GM12878 (cell line): Measurements from ENCODE around the gene GPR107. TPM values are rescaled to one million over a fixed set of nuclear protein-coding genes. Genes with fewer than 3 reads are reported as not detected.
A peak's percentile ranks its signal among the peaks of the same experiment; 100 is the strongest.

Source experiments
- ATF7 ChIP-seq: fragments of 450-650 bp; IDR thresholded peaks from 2 replicates; pipeline ENCODE4 v1.6.1; 2016; ENCODE audit warnings: low read depth, mild to moderate bottlenecking
- EP300 ChIP-seq, 2 experiments: fragments of 150-350 bp in 1 of 2; IDR thresholded peaks; 2 replicates each; pipeline ENCODE4 v1.6.1; 2011 to 2012; ENCODE audit warnings: low read depth in 2 of 2, low read length in 2 of 2, borderline replicate concordance in 1 of 2, improper control_type of control experiment in 1 of 2, inconsistent platforms in 1 of 2; ENCODE audit not compliant: control insufficient read depth in 1 of 2
- JUNB ChIP-seq: IDR thresholded peaks from 2 replicates; pipeline ENCODE4 v1.6.1; 2016; ENCODE audit warnings: antibody characterized with exemption, mild to moderate bottlenecking
- MEF2A ChIP-seq: IDR thresholded peaks from 2 replicates; pipeline ENCODE4 v1.6.1; 2011; ENCODE audit warnings: low read depth, mild to moderate bottlenecking, low read length, moderate library complexity; ENCODE audit not compliant: insufficient read depth
- POU2F2 ChIP-seq: IDR thresholded peaks from 3 replicates; pipeline ENCODE4 v1.6.1; 2011; ENCODE audit warnings: low read depth, mild to moderate bottlenecking, low read length, borderline replicate concordance
- TCF7 ChIP-seq: IDR thresholded peaks from 2 replicates; pipeline ENCODE4 v1.6.1; 2014; ENCODE audit warnings: antibody characterized with exemption, borderline replicate concordance
- WRNIP1 ChIP-seq: IDR thresholded peaks from 2 replicates; pipeline ENCODE4 v1.6.1; 2011; ENCODE audit warnings: low read depth, low read length, improper control_type of control experiment, borderline replicate concordance
- polyA plus RNA-seq, 11 experiments: library from polyadenylated mRNA; depleted of rRNA in 4 of 11; unstranded in 6 of 11; stranded (reverse) in 5 of 11; fragments of >200 nt; fragmentation: Nextera tagmentation in 4 of 11; fragmentation: Illumina TruSeq in 1 of 11; extraction: Ambion mirVana in 4 of 11; extraction: Trizol in 1 of 11; gene quantifications; 1 replicate in 1 of 11; 2 replicates in 10 of 11; pipeline versions ENCODE4 v1.2.1 to v1.2.3, GENCODE V29; 2011 to 2016; ENCODE audit warnings: inconsistent platforms in 2 of 11, missing spikeins in 2 of 11, low read depth in 1 of 11
- total RNA-seq, 4 experiments: library from RNA; depleted of rRNA in 3 of 4; stranded (reverse); fragments of >200 nt in 3 of 4; fragmentation: Illumina TruSeq in 1 of 4; extraction: Trizol in 1 of 4; gene quantifications; 2 replicates each; pipeline versions ENCODE4 v1.2.1 to v1.2.3, GENCODE V29; 2013 to 2021
- TF ChIP-seq, protein P1 (sequence below): fragments of 450-650 bp; formaldehyde crosslinking; IDR thresholded peaks from 2 replicates; pipeline ENCODE4 v1.5.0; 2022; ENCODE audit warnings: mild to moderate bottlenecking, missing genetic modification characterization
- TF ChIP-seq, protein P2 (sequence below): fragments of 450-650 bp; IDR thresholded peaks from 2 replicates; pipeline ENCODE4 v1.6.1; 2016; ENCODE audit warnings: mild to moderate bottlenecking
- TF ChIP-seq, protein P3 (sequence below): fragments of 450-650 bp; IDR thresholded peaks from 2 replicates; pipeline ENCODE4 v1.6.1; 2017; ENCODE audit warnings: mild to moderate bottlenecking, moderate library complexity

GPR107 gene
- total and polyA plus RNA-seq, 10 of the 15 experiments (the other 5 are each of a cell fraction or from before 2014, with no cell fraction given) = 2.7 to 21.4 (median 10.6) TPM

DNA sequence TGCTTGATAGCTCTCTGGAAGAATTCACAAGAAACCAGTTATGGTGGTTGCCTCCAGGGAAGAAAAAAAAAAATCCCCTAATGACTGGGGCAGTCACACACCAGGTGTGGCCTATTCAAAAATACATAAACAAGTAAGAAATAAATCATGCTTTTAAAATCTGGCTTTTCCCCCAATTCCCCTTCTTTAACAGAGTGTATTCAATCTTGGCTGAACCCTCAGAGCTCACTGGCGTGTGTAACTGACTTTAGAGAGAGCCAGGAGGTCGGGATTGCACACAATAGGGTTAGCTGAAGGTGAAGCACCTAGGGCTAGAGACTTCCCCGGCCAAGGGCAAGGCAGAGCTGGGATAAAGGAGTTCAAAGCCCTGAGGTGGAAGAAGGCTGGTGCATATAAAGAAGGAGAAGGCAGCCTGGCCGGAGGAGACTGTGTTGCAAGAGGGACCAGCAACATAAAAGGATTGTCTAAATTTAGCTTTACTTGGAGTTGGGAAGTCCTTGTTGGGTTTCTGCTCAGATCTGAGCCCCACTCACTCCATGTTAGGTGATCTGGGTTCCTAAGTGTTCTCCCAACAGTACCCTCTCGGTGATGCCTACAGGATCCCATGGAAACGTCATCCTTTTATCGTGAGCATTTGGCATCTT is 30.4 kb upstream of the GPR107 start (continued):
- peak; percentile 9 to 85; a peak in 2 of 4 replicates for TF ChIP-seq EP300 (IDR thresholded peaks at IDR 0.05; ENCODE audit: borderline replicate concordance in 1 of 2, control insufficient read depth in 1 of 2, low read depth in 2 of 2, low read length in 2 of 2)
- TF ChIP-seq, protein P1, sequence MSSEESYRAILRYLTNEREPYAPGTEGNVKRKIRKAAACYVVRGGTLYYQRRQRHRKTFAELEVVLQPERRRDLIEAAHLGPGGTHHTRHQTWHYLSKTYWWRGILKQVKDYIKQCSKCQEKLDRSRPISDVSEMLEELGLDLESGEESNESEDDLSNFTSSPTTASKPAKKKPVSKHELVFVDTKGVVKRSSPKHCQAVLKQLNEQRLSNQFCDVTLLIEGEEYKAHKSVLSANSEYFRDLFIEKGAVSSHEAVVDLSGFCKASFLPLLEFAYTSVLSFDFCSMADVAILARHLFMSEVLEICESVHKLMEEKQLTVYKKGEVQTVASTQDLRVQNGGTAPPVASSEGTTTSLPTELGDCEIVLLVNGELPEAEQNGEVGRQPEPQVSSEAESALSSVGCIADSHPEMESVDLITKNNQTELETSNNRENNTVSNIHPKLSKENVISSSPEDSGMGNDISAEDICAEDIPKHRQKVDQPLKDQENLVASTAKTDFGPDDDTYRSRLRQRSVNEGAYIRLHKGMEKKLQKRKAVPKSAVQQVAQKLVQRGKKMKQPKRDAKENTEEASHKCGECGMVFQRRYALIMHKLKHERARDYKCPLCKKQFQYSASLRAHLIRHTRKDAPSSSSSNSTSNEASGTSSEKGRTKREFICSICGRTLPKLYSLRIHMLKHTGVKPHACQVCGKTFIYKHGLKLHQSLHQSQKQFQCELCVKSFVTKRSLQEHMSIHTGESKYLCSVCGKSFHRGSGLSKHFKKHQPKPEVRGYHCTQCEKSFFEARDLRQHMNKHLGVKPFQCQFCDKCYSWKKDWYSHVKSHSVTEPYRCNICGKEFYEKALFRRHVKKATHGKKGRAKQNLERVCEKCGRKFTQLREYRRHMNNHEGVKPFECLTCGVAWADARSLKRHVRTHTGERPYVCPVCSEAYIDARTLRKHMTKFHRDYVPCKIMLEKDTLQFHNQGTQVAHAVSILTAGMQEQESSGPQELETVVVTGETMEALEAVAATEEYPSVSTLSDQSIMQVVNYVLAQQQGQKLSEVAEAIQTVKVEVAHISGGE (CRISPR knock-in tag) = 0 out of 2 replicates have a peak, but pooled peaks have one; percentile 8
- peak; percentile 68; the same call in 2 of the 3 replicates for TF ChIP-seq POU2F2
- no peak for TF ChIP-seq TCF7
- TF ChIP-seq, protein P2, sequence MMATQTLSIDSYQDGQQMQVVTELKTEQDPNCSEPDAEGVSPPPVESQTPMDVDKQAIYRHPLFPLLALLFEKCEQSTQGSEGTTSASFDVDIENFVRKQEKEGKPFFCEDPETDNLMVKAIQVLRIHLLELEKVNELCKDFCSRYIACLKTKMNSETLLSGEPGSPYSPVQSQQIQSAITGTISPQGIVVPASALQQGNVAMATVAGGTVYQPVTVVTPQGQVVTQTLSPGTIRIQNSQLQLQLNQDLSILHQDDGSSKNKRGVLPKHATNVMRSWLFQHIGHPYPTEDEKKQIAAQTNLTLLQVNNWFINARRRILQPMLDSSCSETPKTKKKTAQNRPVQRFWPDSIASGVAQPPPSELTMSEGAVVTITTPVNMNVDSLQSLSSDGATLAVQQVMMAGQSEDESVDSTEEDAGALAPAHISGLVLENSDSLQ = 0 out of 2 replicates have a peak, but pooled peaks have one; percentile 10
- peak; percentile 30; the same call in 1 of the 2 replicates for TF ChIP-seq MEF2A
- TF ChIP-seq, protein P3, sequence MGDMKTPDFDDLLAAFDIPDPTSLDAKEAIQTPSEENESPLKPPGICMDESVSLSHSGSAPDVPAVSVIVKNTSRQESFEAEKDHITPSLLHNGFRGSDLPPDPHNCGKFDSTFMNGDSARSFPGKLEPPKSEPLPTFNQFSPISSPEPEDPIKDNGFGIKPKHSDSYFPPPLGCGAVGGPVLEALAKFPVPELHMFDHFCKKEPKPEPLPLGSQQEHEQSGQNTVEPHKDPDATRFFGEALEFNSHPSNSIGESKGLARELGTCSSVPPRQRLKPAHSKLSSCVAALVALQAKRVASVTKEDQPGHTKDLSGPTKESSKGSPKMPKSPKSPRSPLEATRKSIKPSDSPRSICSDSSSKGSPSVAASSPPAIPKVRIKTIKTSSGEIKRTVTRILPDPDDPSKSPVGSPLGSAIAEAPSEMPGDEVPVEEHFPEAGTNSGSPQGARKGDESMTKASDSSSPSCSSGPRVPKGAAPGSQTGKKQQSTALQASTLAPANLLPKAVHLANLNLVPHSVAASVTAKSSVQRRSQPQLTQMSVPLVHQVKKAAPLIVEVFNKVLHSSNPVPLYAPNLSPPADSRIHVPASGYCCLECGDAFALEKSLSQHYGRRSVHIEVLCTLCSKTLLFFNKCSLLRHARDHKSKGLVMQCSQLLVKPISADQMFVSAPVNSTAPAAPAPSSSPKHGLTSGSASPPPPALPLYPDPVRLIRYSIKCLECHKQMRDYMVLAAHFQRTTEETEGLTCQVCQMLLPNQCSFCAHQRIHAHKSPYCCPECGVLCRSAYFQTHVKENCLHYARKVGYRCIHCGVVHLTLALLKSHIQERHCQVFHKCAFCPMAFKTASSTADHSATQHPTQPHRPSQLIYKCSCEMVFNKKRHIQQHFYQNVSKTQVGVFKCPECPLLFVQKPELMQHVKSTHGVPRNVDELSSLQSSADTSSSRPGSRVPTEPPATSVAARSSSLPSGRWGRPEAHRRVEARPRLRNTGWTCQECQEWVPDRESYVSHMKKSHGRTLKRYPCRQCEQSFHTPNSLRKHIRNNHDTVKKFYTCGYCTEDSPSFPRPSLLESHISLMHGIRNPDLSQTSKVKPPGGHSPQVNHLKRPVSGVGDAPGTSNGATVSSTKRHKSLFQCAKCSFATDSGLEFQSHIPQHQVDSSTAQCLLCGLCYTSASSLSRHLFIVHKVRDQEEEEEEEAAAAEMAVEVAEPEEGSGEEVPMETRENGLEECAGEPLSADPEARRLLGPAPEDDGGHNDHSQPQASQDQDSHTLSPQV = peak; percentile 90
- TF ChIP-seq WRNIP1 = peak; percentile 99
- TF ChIP-seq ATF7 = peak; percentile 69
- TF ChIP-seq JUNB = peak; percentile 65
